ENCODE data around the gene AIF1.

Gene AIF1

DNA sequence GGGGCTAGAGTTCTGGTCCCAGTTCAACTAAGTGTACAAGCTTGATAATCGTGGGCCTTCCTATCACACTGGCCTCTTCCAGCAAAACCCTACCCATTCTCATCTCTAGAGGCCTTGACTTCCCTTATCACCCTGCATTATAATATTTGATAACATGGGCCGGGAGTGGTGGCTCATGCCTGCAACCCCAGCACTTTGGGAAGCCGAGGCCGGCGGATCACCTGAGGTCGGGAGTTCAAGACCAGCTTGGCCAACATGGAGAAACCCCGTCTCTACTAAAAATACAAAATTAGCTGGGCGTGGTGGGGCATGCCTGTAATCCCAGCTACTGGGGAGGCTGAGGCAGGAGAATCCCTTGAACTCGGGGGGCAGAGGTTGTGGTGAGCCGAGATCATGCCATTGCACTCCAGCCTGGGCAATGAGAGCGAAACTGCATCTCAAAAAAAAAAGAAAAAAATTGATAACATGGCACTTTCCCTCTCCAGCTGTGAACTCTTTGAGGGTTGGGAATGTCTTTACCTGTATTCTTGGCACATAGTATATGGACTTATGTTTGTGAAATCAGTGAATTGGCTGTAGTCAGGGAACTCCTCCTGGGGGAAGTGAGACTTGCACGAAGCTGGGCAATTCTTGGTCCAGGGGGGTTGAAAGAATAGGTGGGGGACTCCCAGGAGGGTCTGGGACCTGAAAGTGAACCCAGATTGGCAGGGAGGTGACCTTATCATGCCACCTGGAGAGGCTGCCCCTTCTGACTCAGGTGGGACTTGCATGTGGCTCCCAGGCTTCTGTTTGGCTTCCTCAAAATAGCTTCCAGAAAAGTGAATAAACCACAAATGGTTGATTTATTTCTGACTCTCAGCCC lies 46.5 kb downstream of the AIF1 start:
- Histone ChIP-seq H3K27me3 (replicated peaks; ENCODE audit: insufficient read depth, low read length) (no peaks in the 10 kb centered on the region), H3K4me2 (ENCODE audit: low read depth, low read length) (peak overlapping the region; percentile 94), H3K9ac (ENCODE audit: low read length) (peak overlapping the region; percentile 78; the same call in 1 of the 2 replicates), H3K79me2 (ENCODE audit: low read length) (peaks cover 65% of the 10 kb centered on the region), H3F3A (ENCODE audit: insufficient read depth, low read length) (peaks cover 20% of the 10 kb centered on the region), H3K4me3 (ENCODE audit: low read length) (peak overlapping the region; percentile 87), H3K9me3 (replicated peaks; ENCODE audit: insufficient read depth, low read length) (no peaks in the 10 kb centered on the region), H4K20me1 (ENCODE audit: insufficient read depth, low read length) (no peaks in the 10 kb centered on the region), H3K27ac (ENCODE audit: low read length) (peak overlapping the region; percentile 54; the same call in 1 of the 2 replicates), H3K9me2 (replicated peaks; ENCODE audit: insufficient read depth, low read length) (no peaks in the 10 kb centered on the region), H3K36me3 (replicated peaks; ENCODE audit: insufficient read depth, low read length) (no peaks in the 10 kb centered on the region), H2AFZ (ENCODE audit: low read length) (peak overlapping the region; percentile 18; the same call in 1 of the 2 replicates), H3K4me1 (ENCODE audit: low read length) (peaks cover 36% of the 10 kb centered on the region)
- no peak for DNase-seq
- no peak for TF ChIP-seq EZH2phosphoT487 (IDR thresholded peaks at IDR 0.05; ENCODE audit: low read length)
- no peak for TF ChIP-seq EZH2 (optimal IDR thresholded peaks at IDR 0.05; ENCODE audit: low read depth, low read length)
- TF ChIP-seq, protein P1, sequence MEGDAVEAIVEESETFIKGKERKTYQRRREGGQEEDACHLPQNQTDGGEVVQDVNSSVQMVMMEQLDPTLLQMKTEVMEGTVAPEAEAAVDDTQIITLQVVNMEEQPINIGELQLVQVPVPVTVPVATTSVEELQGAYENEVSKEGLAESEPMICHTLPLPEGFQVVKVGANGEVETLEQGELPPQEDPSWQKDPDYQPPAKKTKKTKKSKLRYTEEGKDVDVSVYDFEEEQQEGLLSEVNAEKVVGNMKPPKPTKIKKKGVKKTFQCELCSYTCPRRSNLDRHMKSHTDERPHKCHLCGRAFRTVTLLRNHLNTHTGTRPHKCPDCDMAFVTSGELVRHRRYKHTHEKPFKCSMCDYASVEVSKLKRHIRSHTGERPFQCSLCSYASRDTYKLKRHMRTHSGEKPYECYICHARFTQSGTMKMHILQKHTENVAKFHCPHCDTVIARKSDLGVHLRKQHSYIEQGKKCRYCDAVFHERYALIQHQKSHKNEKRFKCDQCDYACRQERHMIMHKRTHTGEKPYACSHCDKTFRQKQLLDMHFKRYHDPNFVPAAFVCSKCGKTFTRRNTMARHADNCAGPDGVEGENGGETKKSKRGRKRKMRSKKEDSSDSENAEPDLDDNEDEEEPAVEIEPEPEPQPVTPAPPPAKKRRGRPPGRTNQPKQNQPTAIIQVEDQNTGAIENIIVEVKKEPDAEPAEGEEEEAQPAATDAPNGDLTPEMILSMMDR (IDR thresholded peaks at IDR 0.05; ENCODE audit: low read length): no peak; the same call in 1 of the 2 replicates

DNA sequence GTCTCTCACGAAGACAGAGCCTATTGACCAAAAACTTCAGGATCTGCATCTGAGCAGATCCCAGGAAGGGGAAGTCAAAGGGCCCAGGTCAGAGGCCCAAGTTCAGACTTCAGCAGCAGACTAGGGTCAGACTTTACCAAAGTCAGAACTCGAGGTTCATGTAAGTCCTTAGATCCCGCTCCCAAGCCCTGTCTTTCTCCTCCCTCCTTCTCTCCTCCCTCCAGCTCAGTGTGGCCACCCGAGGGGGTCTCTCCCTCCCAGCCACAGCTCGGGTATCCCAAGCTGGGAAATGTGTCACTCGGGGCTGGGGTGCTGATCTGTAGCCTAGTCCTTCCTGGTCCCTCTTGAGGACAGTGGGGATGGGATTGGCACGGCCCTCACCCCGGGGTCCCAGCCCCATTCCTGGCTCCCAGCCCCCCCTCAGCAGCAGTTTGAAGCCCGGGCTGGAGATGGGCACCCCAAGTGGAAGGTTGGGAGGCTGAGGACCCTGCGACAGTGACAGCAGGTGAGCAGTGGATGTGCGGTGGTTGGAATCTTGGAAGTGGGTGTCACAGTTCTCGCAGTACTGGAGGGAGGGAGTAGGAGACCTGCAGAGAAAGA lies 47.2 kb downstream of the AIF1 start:
- Histone ChIP-seq H3K4me3 (ENCODE audit: low read length) (no peak overlapping the region), H4K20me1 (ENCODE audit: insufficient read depth, low read length) (no peaks in the 10 kb centered on the region), H3K4me2 (ENCODE audit: low read depth, low read length) (no peak overlapping the region), H3K4me1 (ENCODE audit: low read length) (peaks cover 40% of the 10 kb centered on the region), H3F3A (ENCODE audit: insufficient read depth, low read length) (peaks cover 20% of the 10 kb centered on the region), H3K9me2 (replicated peaks; ENCODE audit: insufficient read depth, low read length) (no peaks in the 10 kb centered on the region), H3K9me3 (replicated peaks; ENCODE audit: insufficient read depth, low read length) (no peaks in the 10 kb centered on the region), H2AFZ (ENCODE audit: low read length) (no peak overlapping the region), H3K9ac (ENCODE audit: low read length) (no peak overlapping the region), H3K27ac (ENCODE audit: low read length) (no peak overlapping the region; the same call in 1 of the 2 replicates), H3K79me2 (ENCODE audit: low read length) (peaks cover 72% of the 10 kb centered on the region), H3K36me3 (replicated peaks; ENCODE audit: insufficient read depth, low read length) (no peaks in the 10 kb centered on the region), H3K27me3 (replicated peaks; ENCODE audit: insufficient read depth, low read length) (no peaks in the 10 kb centered on the region)
- TF ChIP-seq EZH2phosphoT487 (IDR thresholded peaks at IDR 0.05; ENCODE audit: low read length) (no peak), EZH2 (optimal IDR thresholded peaks at IDR 0.05; ENCODE audit: low read depth, low read length) (no peak)
- TF ChIP-seq, protein P1 (IDR thresholded peaks at IDR 0.05; ENCODE audit: low read length): no peak
- no peak for DNase-seq

DNA sequence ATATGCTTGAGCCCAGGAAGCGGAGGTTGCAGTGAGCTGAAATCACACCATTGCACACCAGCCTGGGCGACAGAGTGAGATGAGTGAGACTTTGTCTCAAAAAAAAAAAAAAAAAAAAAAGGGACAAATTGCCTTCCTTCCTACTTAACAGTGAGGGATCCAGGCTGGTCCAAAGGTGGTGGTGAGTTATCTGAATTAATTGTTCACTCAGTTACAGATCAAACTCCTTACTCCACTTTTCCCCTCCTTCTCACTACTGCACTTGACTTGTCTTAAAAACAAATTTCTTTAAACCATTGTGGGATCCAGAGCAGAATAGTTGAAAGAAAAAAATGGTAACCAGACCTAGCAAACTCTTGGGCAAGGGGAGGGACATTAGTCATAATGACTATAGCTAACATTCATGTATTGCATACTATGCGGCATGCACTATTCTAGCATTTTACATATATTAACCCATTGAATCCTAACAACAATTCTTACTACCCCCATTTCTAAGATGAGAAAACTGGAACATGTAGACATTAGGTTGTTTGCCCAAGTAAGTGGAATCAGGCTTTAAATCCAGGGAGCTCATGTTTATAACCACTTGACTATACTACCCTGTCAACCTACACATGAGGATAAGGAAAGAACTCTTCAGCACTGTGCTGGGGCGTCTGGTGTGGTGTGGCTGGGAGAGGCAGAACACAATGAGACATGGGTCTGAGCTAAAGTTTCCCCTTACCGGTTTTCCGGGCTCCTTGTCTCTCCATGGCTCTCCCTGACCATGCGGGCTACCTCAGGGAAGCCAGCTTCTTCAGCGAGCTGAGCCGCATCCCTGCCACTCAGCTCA lies 48.3 kb downstream of the AIF1 start:
- H4K20me1 ChIP-seq (ENCODE audit: insufficient read depth, low read length): no peaks in the 10 kb centered on the region
- TF ChIP-seq EZH2phosphoT487 (IDR thresholded peaks at IDR 0.05; ENCODE audit: low read length): no peak
- no peak for TF ChIP-seq EZH2 (optimal IDR thresholded peaks at IDR 0.05; ENCODE audit: low read depth, low read length)
- TF ChIP-seq, protein P1 (IDR thresholded peaks at IDR 0.05; ENCODE audit: low read length): no peak
- no peak overlapping the region for H2AFZ ChIP-seq (ENCODE audit: low read length)
- no peak overlapping the region for H3K27ac ChIP-seq (ENCODE audit: low read length)
- no peak for DNase-seq
- peak overlapping the region; percentile 100; the same call in 1 of the 2 replicates for H3K9ac ChIP-seq (ENCODE audit: low read length)
- peaks cover 20% of the 10 kb centered on the region for H3F3A ChIP-seq (ENCODE audit: insufficient read depth, low read length)
- H3K36me3 ChIP-seq (replicated peaks; ENCODE audit: insufficient read depth, low read length): peaks cover 6% of the 10 kb centered on the region; the same call in 1 of the 2 replicates
- H3K4me3 ChIP-seq (ENCODE audit: low read length): peak overlapping the region; percentile 99
- H3K4me1 ChIP-seq (ENCODE audit: low read length): peaks cover 40% of the 10 kb centered on the region
- no peaks in the 10 kb centered on the region for H3K9me3 ChIP-seq (replicated peaks; ENCODE audit: insufficient read depth, low read length)
- H3K79me2 ChIP-seq (ENCODE audit: low read length): peaks cover 78% of the 10 kb centered on the region
- H3K9me2 ChIP-seq (replicated peaks; ENCODE audit: insufficient read depth, low read length): no peaks in the 10 kb centered on the region
- no peaks in the 10 kb centered on the region for H3K27me3 ChIP-seq (replicated peaks; ENCODE audit: insufficient read depth, low read length)
- peak overlapping the region; percentile 97 for H3K4me2 ChIP-seq (ENCODE audit: low read depth, low read length)

Measured in MM.1S (cell line).